ENCODE results near the gene NCOA1.
"Not testable (repeated sequence)": the region's sequence is repeated elsewhere in the genome, so short reads cannot be mapped to it uniquely, and the experiment has no call there.

The NCOA1 gene

DNA sequence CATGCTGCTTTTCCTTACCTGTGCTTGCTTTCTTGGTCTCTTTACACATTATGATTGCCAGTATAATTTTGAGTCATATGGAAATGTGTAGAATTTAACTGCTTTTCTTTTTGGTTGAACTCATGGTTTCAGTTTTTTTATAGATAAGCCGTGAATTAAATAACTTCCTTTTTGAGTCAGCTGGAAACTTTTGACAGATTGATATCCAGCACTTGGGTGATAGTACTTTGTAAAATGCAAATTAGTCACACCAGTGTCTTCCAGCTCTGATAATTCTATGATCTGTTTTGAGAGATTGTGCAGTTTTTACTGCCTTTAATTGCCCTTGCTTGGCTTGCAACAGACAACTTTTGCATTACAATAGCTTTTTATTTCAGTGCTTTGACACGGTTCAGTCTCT lies 86.4 kb downstream of the NCOA1 start:
- DNase-seq (ENCODE audit: insufficient read length, low spot score) (no peak), FAIRE-seq (no peak)

DNA sequence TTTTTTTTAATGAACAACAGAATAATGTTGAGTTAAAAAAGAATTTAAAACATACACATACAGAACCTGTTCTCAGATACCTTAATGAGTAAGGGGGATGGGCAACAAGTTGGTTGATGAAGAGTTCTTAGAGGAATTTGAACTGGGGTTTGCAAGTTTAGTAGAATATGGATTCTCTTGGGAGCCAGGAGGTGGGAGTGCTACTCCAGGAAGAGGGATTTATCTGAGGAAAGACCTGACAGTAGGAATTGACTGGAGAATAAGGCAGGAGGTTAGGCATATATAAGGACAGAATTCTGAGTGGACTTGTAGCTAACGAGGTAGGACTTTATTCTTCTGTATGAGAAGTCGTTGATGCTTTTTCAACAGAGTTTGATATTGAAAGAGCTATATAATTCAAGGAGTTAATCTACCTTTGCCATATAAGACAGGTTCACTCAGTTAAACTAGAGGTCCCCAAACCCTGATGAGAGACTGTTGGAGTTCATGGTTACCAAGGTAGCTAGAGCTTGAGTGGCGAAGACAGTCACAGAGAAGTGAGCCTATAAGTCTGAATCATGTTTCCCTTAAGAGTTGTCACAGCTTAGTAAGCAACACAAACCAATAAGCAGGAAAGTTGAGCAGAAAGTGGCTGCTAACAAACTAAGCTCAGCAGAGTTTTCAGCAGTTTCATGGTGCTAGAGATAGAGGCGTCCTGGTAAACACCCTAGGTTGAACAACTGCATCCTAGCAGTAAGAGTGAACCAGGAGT lies 88.2 kb downstream of the NCOA1 start:
- FAIRE-seq (no peak), DNase-seq (ENCODE audit: insufficient read length, low spot score) (no peak)
- TF ChIP-seq, protein P1, sequence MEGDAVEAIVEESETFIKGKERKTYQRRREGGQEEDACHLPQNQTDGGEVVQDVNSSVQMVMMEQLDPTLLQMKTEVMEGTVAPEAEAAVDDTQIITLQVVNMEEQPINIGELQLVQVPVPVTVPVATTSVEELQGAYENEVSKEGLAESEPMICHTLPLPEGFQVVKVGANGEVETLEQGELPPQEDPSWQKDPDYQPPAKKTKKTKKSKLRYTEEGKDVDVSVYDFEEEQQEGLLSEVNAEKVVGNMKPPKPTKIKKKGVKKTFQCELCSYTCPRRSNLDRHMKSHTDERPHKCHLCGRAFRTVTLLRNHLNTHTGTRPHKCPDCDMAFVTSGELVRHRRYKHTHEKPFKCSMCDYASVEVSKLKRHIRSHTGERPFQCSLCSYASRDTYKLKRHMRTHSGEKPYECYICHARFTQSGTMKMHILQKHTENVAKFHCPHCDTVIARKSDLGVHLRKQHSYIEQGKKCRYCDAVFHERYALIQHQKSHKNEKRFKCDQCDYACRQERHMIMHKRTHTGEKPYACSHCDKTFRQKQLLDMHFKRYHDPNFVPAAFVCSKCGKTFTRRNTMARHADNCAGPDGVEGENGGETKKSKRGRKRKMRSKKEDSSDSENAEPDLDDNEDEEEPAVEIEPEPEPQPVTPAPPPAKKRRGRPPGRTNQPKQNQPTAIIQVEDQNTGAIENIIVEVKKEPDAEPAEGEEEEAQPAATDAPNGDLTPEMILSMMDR (IDR thresholded peaks at IDR 0.05; ENCODE audit: insufficient read depth, missing control alignments), result no peak

More for the DNA sequence above, 86.4 kb downstream of the NCOA1 start:
- TF ChIP-seq, protein P1 (IDR thresholded peaks at IDR 0.05; ENCODE audit: insufficient read depth, missing control alignments), result no peak

DNA sequence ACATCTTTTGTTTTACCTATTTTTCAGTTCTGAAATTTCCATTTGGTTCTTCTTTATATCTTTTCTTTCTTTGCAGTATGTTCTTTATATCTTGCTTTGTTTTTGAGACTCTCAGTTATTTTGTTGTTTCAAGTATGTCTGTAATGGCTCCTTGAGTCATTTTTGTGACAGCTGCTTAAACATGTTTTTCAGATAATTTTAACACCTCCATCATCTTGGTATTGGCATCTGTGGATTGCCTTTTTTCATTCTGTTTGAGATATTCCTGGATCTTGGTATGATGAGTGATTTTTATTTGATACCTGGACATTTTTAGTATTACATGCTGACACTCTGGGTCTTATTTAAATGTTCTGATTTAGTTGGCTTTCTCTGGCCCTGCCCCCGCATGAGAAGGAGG lies 89.5 kb downstream of the NCOA1 start:
- TF ChIP-seq, protein P1 (IDR thresholded peaks at IDR 0.05; ENCODE audit: insufficient read depth, missing control alignments), result no peak
- FAIRE-seq (no peak), DNase-seq (ENCODE audit: insufficient read length, low spot score) (no peak)

DNA sequence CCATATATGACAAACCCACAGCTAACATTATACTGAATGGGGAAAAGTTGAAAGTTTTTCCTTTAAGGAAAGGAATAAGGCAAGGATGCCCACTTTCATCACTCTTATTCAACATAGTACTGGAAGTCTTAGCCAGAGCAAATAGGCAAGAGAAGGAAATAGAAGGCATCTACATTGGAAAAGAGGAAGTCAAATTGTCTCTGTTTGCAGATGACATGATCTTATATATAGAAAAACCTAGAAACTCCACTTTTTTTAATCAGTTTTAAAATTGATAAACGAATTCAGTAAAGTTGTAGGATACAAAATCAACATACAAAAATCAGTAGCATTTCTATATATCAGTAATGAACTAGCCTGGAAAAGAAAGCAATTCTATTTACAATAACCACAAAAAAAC lies 90.9 kb downstream of the NCOA1 start:
- not testable (repeated sequence) for DNase-seq (ENCODE audit: insufficient read length, low spot score); FAIRE-seq

DNA sequence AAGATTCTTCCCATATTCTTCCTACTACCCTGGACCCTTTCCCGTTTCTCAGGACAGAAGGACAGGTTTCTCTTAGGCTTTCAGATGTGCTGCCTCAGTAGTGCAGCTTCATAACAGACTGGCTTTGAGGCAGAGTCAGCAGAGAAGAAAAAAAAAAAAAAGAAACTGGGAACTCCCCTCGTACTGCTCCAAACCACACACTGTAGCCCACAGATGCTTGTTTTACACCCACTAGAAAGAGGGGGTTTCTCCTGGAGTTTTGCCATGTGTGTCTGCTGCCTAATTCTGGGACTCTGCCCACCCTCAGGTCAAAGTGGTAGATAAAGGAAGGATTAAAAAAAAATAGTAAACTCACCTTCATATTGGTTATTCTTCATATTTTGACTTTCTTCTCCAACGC lies 95.9 kb downstream of the NCOA1 start:
- TF ChIP-seq, protein P1 (IDR thresholded peaks at IDR 0.05; ENCODE audit: insufficient read depth, missing control alignments), result no peak
- FAIRE-seq, result no peak
- DNase-seq (ENCODE audit: insufficient read length, low spot score), result no peak

DNA sequence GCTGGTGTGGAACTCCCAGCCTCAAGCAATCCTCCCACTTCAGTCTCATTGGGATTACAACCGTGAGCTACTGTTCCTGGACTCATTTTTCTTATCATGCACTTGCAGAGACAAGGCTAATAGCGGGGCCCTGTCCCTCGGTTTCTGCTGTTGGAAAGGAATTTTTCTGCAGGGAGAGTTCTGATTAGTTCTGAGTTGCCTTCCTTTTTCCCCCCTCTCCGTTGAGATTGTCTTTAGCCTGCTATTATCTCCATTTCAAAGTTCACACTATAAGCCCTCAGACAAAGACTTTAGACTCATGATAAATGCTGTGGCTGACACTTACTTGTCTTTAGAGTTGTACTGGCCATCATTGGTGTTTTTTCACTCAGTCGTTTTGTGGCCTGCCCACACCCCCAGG lies 97.2 kb downstream of the NCOA1 start:
- TF ChIP-seq, protein P1 (IDR thresholded peaks at IDR 0.05; ENCODE audit: insufficient read depth, missing control alignments), result no peak
- DNase-seq (ENCODE audit: insufficient read length, low spot score), result no peak
- no peak for FAIRE-seq

DNA sequence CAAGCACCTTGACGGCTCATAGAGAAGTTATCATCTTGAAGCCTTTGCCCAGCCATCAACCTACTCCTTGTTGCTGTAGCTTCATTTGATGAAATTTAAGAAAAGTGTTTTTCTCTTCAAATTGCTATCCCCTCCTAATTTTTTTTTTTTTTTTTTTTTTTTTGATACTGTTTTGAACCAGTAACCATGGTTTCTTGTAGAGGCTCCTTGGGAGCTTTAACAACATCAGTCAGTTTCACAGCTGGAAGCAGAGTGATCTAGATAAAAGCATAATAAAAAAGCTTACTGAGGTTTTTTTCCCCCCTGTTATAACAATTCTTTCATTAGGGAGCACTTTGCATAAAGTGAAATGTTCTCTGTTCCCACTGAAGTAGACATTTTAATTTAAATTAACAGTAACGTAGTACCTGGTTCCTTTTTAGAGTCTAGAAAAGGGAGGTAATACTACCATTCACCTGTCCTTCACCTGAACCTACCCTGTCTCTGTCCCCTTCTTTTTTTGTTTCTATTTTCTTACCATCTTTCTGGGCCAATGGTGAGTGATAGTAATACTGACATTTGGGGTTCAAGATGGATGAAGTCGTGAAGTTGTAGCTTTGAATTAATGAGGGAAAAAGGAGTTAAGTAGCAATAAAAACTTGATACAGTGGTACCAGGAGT lies 101.5 kb downstream of the NCOA1 start:
- no peak for FAIRE-seq
- TF ChIP-seq, protein P1 (IDR thresholded peaks at IDR 0.05; ENCODE audit: insufficient read depth, missing control alignments), result no peak
- no peak for DNase-seq (ENCODE audit: insufficient read length, low spot score)

Data from D721Med (cell line).